CD4-positive, alpha-beta T cell treated with Interleukin-12 subunit alpha and Interleukin-12 subunit beta, for 1 hour (primary cell): ENCODE results near the gene PLEKHG4B.
"Not testable (repeated sequence)": the region's sequence is repeated elsewhere in the genome, so short reads cannot be mapped to it uniquely, and the experiment has no call there.

Experiments used
- DNase-seq: peaks from one replicate; pipeline ENCODE4 v3.0.0-alpha.2; 2020

The PLEKHG4B gene

DNA sequence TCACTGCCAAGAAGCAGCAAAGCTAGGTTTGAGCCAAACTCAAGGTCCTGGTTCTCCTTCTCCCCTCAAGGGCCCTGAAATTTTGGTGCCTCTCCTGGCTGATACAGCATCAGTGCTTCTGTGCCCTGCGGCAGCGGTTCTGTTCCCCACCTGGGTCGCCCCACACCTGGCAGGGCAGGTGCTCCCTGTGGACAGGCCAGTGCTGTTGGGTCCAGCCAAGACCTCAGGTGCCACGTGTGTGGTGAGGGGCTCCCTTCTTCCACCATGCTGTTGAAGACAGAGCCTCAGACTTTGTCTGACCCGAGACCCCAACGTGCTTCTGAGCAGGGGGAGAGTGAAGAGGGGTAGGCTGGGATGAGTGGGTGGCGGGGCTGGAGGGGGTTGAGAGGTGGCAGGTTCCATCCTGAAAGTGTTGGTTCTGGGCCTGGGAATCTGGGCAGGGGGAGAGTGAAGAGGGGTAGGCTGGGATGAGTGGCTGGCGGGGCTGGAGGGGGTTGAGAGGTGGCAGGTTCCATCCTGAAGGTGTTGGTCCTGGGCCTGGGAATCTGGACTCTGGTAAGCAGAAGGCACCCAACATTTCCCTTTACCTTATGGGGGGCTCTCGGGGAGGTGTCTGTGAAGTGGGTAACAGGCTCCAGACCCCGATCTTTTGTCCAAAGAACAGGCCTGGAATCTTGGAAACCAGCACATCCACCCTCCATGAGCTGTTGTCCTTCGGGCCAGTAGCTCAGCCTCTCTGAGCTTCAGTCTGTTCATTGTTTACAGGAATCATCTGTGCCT is 2.3 kb downstream of the PLEKHG4B start:
- DNase-seq: no peak

DNA sequence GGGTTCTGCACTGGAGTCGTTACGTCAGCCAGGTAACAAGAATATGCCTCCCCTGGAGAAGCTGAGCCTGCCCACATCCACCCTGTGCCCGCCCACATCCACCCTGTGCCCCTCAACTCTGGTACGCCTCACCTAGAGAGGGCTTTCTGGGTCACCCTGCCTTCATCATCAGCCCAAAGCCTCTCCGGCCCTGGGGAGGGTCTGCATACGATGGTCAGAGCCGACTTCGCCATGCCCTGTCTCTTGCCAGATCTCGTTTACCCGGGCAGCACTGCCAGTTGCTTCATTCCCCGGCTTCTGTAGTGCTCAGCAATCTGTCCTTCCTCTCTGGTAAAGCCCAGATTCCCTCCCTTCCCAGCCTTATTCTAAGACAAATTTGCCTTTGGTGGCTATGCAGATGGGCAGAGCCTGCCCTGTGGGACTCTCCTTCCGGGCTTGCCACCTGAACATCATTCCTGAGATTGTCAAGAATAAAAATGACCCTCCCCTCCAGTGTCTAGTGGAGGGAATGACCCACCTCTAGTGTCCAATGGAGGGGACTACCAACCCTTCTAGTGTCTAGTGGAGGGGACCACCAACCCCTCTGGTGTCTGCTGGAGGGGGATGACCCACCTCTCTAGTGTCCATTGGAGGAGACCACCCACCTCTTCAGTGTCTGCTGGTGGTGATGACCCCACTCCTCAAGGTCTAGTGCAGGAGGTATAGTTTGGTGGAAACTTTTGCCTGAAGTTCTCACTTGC is 3.4 kb downstream of the PLEKHG4B start:
- DNase-seq: no peak

DNA sequence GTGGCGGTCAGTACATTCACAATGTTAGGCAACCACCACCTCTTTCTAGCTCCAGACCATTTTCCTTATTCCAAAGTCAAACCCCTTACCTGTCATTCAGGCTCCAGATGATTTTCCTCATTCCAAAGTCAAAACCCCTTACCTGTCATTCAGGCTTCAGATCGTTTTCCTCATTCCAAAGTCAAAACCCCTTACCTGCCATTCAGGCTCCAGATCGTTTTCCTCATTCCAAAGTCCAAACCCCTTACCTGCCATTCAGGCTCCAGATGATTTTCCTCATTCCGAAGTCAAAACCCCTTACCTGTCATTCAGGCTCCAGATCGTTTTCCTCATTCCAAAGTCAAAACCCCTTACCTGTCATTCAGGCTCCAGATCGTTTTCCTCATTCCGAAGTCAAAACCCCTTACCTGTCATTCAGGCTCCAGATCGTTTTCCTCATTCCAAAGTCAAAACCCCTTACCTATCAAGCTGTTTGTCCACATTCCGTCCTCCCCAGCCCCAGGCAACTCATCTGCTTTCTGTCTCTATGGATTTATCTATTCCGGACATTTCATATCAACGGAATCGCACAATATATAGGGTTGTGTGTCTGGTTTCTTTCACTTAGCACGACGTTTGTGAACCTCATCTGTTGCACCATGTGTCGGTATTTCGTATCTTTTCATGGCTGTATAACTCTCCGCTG is 5.2 kb downstream of the PLEKHG4B start:
- DNase-seq: no peak

DNA sequence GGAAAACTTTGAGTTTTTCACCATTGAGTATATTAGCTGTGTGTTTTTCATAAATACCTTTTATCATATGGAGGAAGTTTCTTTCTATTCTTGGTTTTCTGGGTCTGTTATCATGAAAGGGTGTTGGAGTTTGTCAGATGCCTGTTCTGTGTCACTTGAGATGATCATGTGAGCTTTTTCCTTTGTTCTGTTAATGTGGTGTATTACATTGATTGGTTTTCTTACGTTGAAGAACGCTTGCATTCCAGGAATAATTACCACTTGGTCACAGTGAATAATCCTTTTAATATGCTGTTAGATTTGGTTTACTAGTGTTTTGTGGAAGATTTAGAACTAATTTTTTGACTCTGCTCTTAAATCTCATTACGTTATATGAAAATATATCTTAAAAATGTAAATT is 7.8 kb downstream of the PLEKHG4B start:
- no peak for DNase-seq

DNA sequence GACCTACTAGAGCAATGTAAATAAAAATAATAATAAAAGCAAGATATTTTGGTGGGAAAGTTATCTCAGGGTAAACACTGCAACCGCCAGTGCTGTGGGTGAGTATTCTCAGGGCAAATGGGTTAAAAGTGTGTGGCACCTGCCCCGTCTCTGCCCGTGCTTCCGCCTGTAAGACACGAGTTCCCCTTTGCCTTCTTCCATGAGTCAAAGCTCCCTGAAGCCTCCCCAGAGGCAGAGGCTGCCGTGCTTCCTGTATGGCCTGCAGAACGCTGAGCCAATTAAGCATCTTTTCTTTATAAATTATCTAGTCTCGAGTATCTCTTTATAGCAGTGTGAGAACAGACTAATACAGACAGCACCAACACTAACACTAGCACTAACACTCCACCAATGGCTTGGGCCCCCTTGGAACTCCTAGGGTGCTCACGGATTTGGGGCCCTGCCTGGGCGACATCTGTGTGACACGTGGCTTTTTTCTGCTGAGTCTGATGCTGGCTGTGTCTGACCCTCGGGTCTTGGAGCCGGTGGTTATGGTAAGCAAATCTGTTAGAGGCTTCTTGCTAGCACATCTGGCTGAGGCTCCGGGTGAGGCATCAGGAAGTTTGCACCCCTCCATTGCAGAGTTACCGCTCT is 10.6 kb downstream of the PLEKHG4B start:
- no peak for DNase-seq

DNA sequence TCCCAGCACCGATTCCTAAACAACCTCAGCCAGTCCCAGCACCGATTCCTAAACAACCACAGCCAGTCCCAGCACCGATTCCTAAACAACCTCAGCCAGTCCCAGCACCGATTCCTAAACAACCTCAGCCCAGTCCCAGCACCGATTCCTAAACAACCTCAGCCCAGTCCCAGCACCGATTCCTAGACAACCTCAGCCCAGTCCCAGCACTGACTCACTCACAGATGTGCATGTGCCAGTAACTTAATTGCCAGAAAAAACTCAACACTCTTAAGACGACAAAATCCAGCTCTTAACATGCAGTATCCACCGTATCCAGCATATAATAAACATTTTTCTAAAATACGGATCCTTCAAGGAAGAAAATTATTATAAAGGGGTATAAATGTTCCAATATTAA is 12.1 kb downstream of the PLEKHG4B start:
- not testable (repeated sequence) for DNase-seq

DNA sequence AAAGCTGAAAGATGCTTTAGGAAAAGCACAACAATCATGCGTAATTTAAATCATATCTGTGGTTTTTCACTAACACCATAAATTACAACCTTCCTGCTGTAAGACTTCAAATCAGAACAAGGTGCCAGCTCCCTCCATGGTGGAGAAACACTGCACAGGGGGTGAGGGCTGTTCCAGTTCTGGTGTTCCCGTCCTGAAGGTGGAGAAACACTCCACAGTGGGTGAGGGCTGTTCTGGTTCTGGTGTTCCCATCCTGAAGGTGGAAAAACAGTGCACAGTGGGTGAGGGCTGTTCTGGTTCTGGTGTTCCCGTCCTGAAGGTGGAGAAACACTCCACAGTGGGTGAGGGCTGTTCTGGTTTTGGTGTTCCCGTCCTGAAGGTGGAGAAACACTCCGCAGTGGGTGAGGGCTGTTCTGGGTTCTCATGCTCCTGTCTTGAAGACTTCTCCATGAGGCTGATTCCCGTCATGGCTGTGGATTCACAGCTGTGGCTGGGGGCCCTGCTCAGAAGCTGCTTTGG is 12.9 kb downstream of the PLEKHG4B start:
- no peak for DNase-seq

DNA sequence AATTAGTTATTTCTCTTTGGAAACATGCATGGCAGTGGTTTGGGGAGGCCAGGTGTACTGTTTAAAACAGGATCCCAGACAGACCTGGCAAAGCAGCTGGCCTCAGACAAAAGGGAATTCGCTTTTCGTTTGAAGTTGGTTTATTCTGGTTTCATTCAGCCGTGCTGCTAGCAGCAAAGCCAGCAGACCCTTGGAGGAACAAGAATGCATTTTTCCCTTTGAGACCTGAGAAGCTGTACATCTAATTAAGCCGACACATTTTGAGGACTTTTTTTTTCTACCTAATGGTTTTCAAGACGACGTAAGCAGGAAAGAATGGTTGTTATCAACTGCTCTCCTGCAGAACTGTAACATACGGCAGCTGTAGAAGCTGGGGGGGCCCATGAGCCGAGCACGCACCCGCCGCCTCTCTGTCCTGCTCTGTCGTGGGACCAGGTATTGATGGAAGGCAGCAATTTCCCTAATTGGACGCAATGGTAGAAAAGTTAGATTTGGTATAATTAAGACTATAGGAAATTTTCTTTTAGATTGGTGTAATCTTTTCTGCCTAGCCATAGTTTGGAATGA is 13.6 kb downstream of the PLEKHG4B start:
- no peak for DNase-seq

DNA sequence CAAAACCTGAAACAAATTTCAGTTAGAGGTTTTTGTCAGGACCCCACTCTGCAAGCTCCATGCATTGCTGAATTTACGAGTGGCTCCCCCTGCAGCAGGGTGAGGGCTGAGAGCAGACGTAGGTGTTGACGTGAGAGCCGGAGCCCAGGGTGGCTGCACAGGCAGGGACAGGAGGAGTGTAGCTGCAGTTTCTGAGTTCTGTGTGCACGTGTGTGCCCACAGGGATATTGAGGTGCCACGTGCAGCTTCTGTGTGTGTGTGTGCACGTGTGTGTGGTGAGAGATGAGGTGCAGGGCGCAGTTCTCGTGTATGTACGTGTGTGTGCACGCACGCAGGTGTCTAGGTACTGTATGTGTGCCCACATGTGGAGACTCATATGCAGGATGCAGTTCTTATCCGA is 14.6 kb downstream of the PLEKHG4B start:
- no peak for DNase-seq

DNA sequence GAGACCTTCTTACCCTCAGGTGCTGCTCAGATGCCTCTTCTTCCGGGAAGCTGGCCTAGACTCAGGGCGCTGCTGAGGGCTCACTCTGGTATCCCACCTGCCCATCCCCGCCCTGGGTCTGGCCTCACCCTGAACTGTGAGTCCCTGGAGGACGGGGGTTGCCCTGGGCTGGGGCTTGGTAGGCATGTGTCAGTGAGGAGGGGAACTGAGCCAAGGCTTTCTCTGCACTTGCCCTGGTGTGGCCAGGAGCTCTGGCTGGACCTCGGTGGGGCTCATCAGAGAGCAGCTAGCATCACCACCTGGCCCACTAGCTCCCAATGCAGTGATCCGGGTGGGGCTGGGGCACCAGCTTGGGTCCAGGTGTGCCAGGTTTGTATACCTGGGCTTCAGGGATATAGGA is 15.6 kb downstream of the PLEKHG4B start:
- DNase-seq: no peak

DNA sequence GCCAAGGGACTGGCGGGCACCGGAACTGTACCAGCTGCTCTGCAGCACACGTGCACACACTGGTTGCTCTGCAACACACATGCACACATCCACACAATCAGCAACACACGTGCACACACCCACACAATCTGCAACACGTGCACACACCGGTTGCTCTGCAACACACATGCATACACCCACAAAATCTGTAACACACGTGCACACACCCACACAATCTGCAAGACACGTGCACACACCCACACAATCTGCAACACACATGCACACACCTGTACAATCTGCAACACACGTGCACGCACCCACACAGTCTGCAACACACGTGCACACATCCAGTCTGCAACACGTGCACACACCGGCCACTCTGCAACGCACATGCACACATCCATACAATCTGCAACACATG is 17.9 kb downstream of the PLEKHG4B start:
- DNase-seq: no peak

DNA sequence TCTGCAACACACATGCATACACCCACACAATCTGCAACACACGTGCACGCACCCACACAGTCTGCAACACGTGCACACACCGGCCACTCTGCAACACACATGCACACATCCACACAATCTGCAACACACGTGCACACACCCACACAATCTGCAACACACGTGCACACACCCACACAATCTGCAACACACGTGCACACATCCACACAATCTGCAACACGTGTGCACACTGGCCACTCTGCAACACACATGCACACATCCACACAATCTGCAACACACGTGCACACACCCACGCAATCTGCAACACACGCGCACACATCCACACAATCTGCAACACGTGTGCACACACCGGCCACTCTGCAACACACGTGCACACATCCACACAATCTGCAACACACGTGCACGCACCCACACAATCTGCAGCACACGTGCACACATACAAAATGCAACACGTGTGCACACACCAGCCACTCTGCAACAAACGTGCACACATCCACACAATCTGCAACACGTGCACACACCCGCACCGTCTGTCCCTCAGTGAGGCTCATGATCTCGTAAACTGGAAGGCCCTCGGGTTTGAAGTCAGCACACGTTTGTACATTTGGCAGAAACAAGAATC is 18.4 kb downstream of the PLEKHG4B start:
- no peak for DNase-seq

DNA sequence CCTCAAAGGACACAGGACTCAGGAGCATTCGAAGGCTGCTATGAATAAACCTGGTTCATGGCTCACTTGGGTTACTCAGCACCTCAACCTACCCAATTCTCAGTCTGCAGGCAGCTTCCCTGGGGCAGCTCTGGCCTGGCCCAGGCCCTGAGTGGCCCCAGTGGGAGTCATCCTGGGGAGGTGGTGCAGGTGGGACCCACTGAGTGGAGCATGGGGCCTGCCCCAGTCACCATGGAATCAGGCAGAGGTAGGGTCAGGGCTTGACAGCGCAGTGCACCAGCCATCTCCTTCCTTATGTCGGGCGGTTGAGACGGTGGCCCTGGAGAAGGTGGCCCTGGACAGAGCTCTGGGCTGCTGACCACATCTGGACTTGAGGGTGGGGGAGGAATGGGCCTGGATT is 19.2 kb downstream of the PLEKHG4B start:
- no peak for DNase-seq

DNA sequence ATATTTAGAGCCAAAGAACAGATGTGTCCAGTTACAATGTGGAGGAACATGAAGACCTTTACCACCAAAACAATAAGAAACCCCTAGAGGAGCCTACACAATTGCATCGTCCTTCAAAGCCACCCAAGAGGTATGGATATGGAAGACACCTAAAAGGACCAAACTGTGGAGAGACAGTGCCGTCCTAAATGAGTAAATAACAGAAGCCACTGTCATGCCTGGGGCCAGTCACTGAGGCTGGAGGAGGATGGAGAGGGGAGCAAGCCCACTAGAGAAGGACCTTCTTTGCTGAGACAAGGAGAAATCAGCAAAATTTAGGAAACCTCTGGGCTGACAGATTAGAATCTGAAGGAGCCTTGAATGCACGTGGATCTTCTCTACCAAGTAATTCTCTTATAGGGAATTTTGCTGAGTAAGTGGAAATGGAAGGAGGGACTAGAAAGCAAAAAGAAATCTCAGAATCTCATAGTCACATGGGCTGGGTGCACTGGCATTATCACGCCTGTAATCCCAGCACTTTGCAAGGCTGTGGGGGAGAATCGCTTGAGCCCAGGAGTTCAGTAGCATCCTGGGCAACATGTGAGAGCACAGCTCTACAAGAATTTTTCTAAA is 27.6 kb downstream of the PLEKHG4B start:
- DNase-seq: no peak

DNA sequence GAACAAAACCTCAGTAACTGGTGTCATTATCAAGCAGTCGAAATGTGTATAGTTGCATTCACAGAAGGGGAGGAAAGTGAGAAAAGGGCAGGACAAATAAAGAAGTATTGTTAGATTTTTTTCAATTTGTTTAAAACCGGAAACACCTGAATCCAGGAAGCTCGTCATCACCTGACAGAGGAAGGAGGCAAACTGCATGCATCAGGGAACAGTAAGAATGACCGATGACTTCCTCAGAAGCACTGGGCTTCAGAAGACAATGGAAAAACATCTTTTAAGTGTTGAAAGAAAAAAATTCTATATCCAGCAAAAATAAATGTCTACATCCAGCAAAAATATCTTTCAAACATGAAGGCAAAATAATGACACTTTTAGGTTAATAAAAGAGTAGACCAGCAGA is 29.5 kb downstream of the PLEKHG4B start:
- DNase-seq: no peak

DNA sequence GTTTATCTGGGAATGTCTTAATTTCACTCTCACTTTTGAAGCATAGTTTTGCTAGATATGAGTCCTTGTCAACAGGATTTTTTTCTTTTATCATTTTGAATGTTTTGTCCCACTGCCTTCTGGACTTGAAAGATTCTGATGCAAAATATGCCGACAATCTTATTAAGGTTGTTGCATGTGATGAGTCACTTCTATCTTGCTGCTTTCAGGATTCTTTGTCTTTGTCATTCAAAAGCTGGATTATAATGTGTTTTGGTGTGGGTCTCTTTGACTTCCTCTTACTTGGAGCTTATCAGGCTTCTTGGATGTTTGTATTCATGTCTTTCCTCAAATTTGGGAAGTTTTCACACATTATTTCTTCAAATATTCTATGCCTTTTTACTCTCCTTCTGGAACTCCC is 33.8 kb downstream of the PLEKHG4B start:
- DNase-seq: no peak

DNA sequence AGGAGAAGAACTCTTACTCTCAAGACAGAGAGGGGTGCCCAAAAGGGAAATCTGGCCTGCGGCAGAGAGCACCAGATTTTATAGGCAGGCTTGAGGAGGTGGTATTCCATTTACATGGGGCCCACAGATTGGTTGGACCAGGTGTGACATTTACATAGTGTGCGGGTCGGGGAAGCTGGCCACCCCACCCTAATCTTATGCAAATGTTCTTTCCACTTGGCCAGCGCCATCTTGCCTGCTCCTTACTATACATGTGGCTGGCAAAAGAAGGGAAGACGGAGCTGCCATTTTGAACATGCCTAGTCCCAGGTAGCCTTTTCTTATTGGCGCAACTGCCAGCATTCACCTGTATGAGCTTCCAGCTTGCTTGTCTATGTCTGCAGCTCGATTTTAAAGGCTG is 34.8 kb downstream of the PLEKHG4B start:
- DNase-seq: no peak

DNA sequence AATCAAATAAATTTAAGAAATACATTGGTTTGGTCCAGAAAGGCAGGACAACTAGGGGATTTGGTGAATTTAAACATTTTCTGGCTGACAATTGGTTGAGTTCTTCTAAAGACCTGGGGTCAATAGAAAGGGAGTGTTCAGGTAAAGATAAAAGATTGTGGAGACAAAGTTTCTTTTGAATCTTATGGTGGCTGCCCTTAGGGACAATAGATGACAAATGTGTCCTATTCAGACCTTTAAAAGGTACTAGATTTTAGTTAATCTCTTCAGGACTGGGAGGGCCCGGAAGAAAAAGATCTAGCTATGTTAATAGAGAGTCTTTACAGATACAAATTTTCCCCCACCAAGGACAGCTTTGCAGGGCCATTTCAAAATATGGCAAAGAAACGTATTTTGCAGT is 35.9 kb downstream of the PLEKHG4B start:
- no peak for DNase-seq

DNA sequence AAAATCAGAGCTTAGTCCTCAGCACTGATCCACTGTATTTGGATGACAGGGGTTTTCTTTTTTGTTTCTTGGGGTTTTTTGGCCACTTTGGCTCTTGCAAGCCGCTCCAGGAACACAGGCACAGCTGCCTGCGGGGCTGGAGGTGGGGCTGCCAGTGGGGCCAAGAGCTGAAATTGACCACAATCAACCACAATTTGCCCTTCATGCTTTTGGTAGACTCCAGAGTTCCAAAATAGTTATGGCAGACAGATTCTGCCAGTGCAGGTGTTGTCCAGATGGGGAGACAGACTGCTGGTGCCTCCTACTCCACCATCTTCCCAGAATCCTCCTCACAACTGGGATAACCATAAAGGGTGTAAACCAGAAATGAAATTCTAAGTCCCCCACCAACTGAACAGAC is 36.5 kb downstream of the PLEKHG4B start:
- DNase-seq: no peak

DNA sequence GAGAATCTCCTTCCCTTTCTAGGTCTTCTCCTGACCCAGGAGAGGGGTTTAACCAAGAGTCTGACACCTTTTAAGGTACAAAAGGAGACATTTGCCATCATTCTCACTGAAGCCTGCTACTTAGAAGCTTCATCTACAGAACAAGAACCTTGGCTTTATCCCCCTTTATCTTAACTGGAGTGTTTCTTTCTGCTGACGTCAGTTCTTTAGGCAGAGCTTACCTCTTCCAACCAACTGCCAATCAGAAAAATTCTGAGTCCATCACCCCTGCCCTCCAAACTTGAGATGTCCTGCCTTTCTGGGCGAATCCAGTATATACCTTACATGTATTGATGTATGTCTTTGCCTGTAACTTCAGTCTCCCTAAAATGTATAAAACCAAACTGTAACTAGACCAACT is 37.2 kb downstream of the PLEKHG4B start:
- no peak for DNase-seq

DNA sequence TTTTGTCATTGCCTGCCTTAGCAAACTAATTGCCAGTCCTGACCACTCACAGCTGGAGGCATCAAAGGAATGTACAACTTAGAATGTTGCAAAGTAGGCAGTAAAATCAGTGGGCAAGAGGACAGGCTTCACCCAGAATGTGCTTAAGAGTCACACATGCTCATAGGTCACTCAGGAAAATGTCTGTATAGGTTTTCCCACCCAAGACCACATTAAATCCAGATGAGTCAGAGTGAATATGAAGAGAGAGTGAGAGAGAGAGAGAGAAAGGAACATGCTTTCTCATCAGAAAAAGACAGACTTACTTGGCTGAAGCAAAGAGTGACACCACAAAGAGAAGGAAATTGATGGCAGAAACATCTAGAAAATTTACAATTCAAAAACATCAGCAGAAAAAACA is 37.9 kb downstream of the PLEKHG4B start:
- DNase-seq: no peak

DNA sequence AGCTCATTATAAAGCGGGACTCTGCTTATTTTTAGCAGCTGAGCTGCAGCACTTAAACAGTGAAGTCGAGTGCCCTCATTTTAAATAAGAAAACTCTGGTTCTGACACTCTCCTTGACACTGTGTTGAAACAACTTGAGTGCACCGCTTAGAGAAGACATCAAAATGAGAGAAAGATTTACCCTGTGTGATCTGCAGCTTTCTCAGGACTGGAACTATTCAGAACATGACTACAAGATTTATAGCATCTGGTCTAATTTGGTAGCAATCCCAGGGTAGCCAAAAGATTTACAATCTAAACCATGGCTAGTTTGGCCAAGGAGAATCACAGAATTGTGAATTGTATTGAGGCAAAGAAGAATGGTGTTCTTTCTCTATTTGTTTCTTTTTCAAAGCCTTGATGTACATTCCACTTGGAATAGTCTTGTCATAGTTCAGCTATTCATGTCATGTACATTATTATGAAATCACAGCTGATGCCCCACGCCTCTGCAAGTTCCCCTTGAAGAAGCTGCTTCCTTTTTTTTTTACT is 38.7 kb downstream of the PLEKHG4B start:
- DNase-seq: no peak
